ENCODE results near the gene SHROOM4. TPM values are rescaled to one million over a fixed set of nuclear protein-coding genes. Genes with fewer than 3 reads are reported as not detected.

Gene SHROOM4
- total RNA-seq, result 2.2 and 3.6 TPM in 2 replicates

GRCh38 chrX:50813843-50814661 lies at the start of gene SHROOM4:
TSS of gene SHROOM4 (minus strand) at chrX:50814194. CDS start at chrX:50814018, 176 bp downstream.

Other genes starting within 250 kb of the SHROOM4 start
- not detected in 2 replicates for gene BMP15, start 96.5 kb upstream of the SHROOM4 start, total RNA-seq